BLaER1 (cell line): ENCODE data around the gene COL23A1.

Source experiments
- H3K27ac ChIP-seq: shearing (Covaris generic); formaldehyde crosslinking; 2 replicates; pipeline ENCODE4 v1.8.1; 2022
- H3K27me3 ChIP-seq: shearing (Covaris generic); formaldehyde crosslinking; 2 replicates; pipeline ENCODE4 v1.8.1; 2022
- H3K36me3 ChIP-seq: shearing (Covaris generic); formaldehyde crosslinking; 2 replicates; pipeline ENCODE4 v1.8.1; 2022
- H3K4me1 ChIP-seq: shearing (Covaris generic); formaldehyde crosslinking; 2 replicates; pipeline ENCODE4 v1.8.1; 2022
- H3K4me2 ChIP-seq: shearing (Covaris generic); formaldehyde crosslinking; 2 replicates; pipeline ENCODE4 v1.8.1; 2022
- H3K4me3 ChIP-seq: shearing (Covaris generic); formaldehyde crosslinking; 2 replicates; pipeline ENCODE4 v1.8.1; 2022
- H3K9ac ChIP-seq: shearing (Covaris generic); formaldehyde crosslinking; 2 replicates; pipeline ENCODE4 v1.8.1; 2022
- H3K9me3 ChIP-seq: shearing (Covaris generic); formaldehyde crosslinking; 2 replicates; pipeline ENCODE4 v1.8.1; 2022
- H4K20me1 ChIP-seq: shearing (Covaris generic); formaldehyde crosslinking; 2 replicates; pipeline ENCODE4 v1.8.1; 2022
- Cebpa-rat ChIP-seq: shearing (Covaris generic); IDR thresholded peaks from 2 replicates; pipeline ENCODE4 v1.8.1; 2022

COL23A1 gene

GRCh38 chr5:178301641-178302040 lies 288.6 kb downstream of the COL23A1 start:
- TF ChIP-seq Cebpa-rat, result no peak
- Histone ChIP-seq H3K9ac (no peak overlapping the region), H3K27ac (no peak overlapping the region), H3K4me3 (no peak overlapping the region), H4K20me1 (no peaks in the 10 kb centered on the region), H3K27me3 (no peaks in the 10 kb centered on the region), H3K4me2 (no peak overlapping the region), H3K36me3 (no peaks in the 10 kb centered on the region), H3K4me1 (peaks cover 28% of the 10 kb centered on the region), H3K9me3 (peaks cover 10% of the 10 kb centered on the region; the same call in 1 of the 2 replicates)

- Histone ChIP-seq H3K9ac (no peak overlapping the region), H3K27me3 (no peaks in the 10 kb centered on the region), H3K4me3 (no peak overlapping the region), H4K20me1 (no peaks in the 10 kb centered on the region), H3K4me2 (no peak overlapping the region), H3K9me3 (peaks cover 10% of the 10 kb centered on the region; the same call in 1 of the 2 replicates), H3K4me1 (peaks cover 12% of the 10 kb centered on the region; the same call in 1 of the 2 replicates), H3K27ac (no peak overlapping the region), H3K36me3 (no peaks in the 10 kb centered on the region)
- no peak for TF ChIP-seq Cebpa-rat
These were observed 291.8 kb downstream of the COL23A1 start for GRCh38 chr5:178298283-178298807.

GRCh38 chr5:178297751-178298150 lies 292.4 kb downstream of the COL23A1 start:
- Histone ChIP-seq H3K27ac (no peak overlapping the region), H3K4me1 (peaks cover 12% of the 10 kb centered on the region; the same call in 1 of the 2 replicates), H3K9me3 (peaks cover 10% of the 10 kb centered on the region; the same call in 1 of the 2 replicates), H3K4me3 (no peak overlapping the region), H3K27me3 (no peaks in the 10 kb centered on the region), H4K20me1 (no peaks in the 10 kb centered on the region), H3K9ac (no peak overlapping the region), H3K36me3 (no peaks in the 10 kb centered on the region), H3K4me2 (no peak overlapping the region)
- no peak for TF ChIP-seq Cebpa-rat

GRCh38 chr5:178296066-178296465 lies 294.1 kb downstream of the COL23A1 start:
- H3K4me1 ChIP-seq, result no peaks in the 10 kb centered on the region

GRCh38 chr5:178295589-178295988 lies 294.6 kb downstream of the COL23A1 start:
- no peak overlapping the region for H3K4me3 ChIP-seq
- no peaks in the 10 kb centered on the region for H4K20me1 ChIP-seq
- H3K9ac ChIP-seq, result no peak overlapping the region
- H3K36me3 ChIP-seq, result no peaks in the 10 kb centered on the region
- H3K4me2 ChIP-seq, result no peak overlapping the region
- TF ChIP-seq Cebpa-rat, result no peak
- 0 out of 2 replicates have a peak, but pooled peaks cover under 1% of the 10 kb centered on the region for H3K4me1 ChIP-seq
- peaks cover 1% of the 10 kb centered on the region; the same call in 1 of the 2 replicates for H3K9me3 ChIP-seq
- no peak overlapping the region for H3K27ac ChIP-seq
- H3K27me3 ChIP-seq, result no peaks in the 10 kb centered on the region

More at GRCh38 chr5:178296066-178296465, 294.1 kb downstream of the COL23A1 start:
- H3K4me3 ChIP-seq, result no peak overlapping the region
- no peaks in the 10 kb centered on the region for H3K36me3 ChIP-seq
- H3K9me3 ChIP-seq, result peaks cover 6% of the 10 kb centered on the region; the same call in 1 of the 2 replicates
- no peak for TF ChIP-seq Cebpa-rat
- no peaks in the 10 kb centered on the region for H4K20me1 ChIP-seq
- H3K27me3 ChIP-seq, result no peaks in the 10 kb centered on the region
- no peak overlapping the region for H3K9ac ChIP-seq
- H3K27ac ChIP-seq, result no peak overlapping the region
- no peak overlapping the region for H3K4me2 ChIP-seq

- no peaks in the 10 kb centered on the region for H4K20me1 ChIP-seq
- no peaks in the 10 kb centered on the region for H3K9me3 ChIP-seq
- H3K27me3 ChIP-seq, result no peaks in the 10 kb centered on the region
- H3K36me3 ChIP-seq, result no peaks in the 10 kb centered on the region
- no peak overlapping the region for H3K4me2 ChIP-seq
- TF ChIP-seq Cebpa-rat, result no peak
- H3K27ac ChIP-seq, result no peak overlapping the region
- H3K4me1 ChIP-seq, result peaks cover 16% of the 10 kb centered on the region
- no peak overlapping the region for H3K4me3 ChIP-seq
- H3K9ac ChIP-seq, result no peak overlapping the region
These were observed 296.4 kb downstream of the COL23A1 start for GRCh38 chr5:178293815-178294214.

- H3K36me3 ChIP-seq, result no peaks in the 10 kb centered on the region
- no peak overlapping the region for H3K27ac ChIP-seq
- peaks cover 19% of the 10 kb centered on the region for H3K4me1 ChIP-seq
- H3K4me2 ChIP-seq, result no peak overlapping the region
- H3K9me3 ChIP-seq, result no peaks in the 10 kb centered on the region
- no peak overlapping the region for H3K4me3 ChIP-seq
- no peaks in the 10 kb centered on the region for H3K27me3 ChIP-seq
- no peaks in the 10 kb centered on the region for H4K20me1 ChIP-seq
- TF ChIP-seq Cebpa-rat, result no peak
- H3K9ac ChIP-seq, result no peak overlapping the region
These were observed 296.8 kb downstream of the COL23A1 start for GRCh38 chr5:178293400-178293799.

- Histone ChIP-seq H3K9me3 (no peaks in the 10 kb centered on the region), H4K20me1 (no peaks in the 10 kb centered on the region), H3K9ac (no peak overlapping the region), H3K4me2 (no peak overlapping the region), H3K4me3 (no peak overlapping the region), H3K27ac (no peak overlapping the region), H3K4me1 (peaks cover 25% of the 10 kb centered on the region), H3K36me3 (no peaks in the 10 kb centered on the region), H3K27me3 (no peaks in the 10 kb centered on the region)
- no peak for TF ChIP-seq Cebpa-rat
These were observed 297.4 kb downstream of the COL23A1 start for GRCh38 chr5:178292826-178293205.

GRCh38 chr5:178291969-178292825 lies 298.0 kb downstream of the COL23A1 start:
- Histone ChIP-seq H3K4me1 (peaks cover 31% of the 10 kb centered on the region), H3K4me3 (no peak overlapping the region), H3K9ac (no peak overlapping the region), H3K27me3 (no peaks in the 10 kb centered on the region), H3K4me2 (no peak overlapping the region), H3K36me3 (no peaks in the 10 kb centered on the region), H3K9me3 (no peaks in the 10 kb centered on the region), H4K20me1 (no peaks in the 10 kb centered on the region), H3K27ac (no peak overlapping the region)
- TF ChIP-seq Cebpa-rat, result no peak

- no peaks in the 10 kb centered on the region for H3K36me3 ChIP-seq
- H3K4me3 ChIP-seq, result no peak overlapping the region
These were observed 299.0 kb downstream of the COL23A1 start for GRCh38 chr5:178291161-178291561.

More at GRCh38 chr5:178291161-178291561, 299.0 kb downstream of the COL23A1 start:
- Histone ChIP-seq H3K27me3 (no peaks in the 10 kb centered on the region), H4K20me1 (no peaks in the 10 kb centered on the region), H3K4me2 (no peak overlapping the region), H3K27ac (no peak overlapping the region), H3K9ac (no peak overlapping the region), H3K4me1 (peaks cover 42% of the 10 kb centered on the region), H3K9me3 (no peaks in the 10 kb centered on the region)
- TF ChIP-seq Cebpa-rat, result no peak
